ENCODE results near the gene SMARCC2.
A peak's percentile ranks its signal among the peaks of the same experiment; 100 is the strongest.

Gene SMARCC2

DNA sequence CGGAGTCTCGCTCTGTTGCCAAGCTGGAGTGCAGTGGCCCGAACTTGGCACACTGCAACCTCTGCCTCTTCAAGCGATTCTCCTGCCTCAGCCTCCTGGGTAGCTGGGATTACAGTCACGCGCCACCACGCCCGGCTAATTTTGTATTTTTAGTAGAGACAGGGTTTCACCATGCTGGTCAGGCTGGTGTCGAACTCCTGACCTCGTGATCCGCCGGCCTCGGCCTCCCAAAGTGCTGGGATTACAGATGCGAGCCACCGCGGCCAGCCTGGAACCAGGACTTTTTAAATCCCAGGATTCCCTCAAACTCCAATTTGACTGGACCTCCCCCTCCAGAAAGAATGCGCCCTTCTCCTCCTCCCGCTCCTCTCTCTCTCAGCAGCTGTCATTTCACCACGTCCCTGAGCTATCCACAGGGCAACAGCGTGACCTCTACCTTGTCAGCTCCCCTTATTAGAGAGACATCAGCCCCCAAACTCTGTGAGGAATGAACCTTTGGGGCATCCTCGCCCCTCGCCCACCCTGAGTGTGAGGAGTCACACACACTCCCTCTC is 59.3 kb downstream of the SMARCC2 start:
- H3K36me3 ChIP-seq (replicated peaks) = peaks cover 38% of the 10 kb centered on the region
- H3K27me3 ChIP-seq (replicated peaks) = no peaks in the 10 kb centered on the region
- DNase-seq = no peak
- no peak overlapping the region for H3K4me3 ChIP-seq (ENCODE audit: low read depth, low read length)
- no peak overlapping the region for H3K27ac ChIP-seq
- TF ChIP-seq, protein P1, sequence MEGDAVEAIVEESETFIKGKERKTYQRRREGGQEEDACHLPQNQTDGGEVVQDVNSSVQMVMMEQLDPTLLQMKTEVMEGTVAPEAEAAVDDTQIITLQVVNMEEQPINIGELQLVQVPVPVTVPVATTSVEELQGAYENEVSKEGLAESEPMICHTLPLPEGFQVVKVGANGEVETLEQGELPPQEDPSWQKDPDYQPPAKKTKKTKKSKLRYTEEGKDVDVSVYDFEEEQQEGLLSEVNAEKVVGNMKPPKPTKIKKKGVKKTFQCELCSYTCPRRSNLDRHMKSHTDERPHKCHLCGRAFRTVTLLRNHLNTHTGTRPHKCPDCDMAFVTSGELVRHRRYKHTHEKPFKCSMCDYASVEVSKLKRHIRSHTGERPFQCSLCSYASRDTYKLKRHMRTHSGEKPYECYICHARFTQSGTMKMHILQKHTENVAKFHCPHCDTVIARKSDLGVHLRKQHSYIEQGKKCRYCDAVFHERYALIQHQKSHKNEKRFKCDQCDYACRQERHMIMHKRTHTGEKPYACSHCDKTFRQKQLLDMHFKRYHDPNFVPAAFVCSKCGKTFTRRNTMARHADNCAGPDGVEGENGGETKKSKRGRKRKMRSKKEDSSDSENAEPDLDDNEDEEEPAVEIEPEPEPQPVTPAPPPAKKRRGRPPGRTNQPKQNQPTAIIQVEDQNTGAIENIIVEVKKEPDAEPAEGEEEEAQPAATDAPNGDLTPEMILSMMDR (IDR thresholded peaks at IDR 0.05; ENCODE audit: low read depth, low read length, missing control alignments) = no peak
- in situ Hi-C loops (cut with HindIII; ENCODE audit: low pct_ligation_motif_present, low sequenced_read_pairs) = no loop called here

DNA sequence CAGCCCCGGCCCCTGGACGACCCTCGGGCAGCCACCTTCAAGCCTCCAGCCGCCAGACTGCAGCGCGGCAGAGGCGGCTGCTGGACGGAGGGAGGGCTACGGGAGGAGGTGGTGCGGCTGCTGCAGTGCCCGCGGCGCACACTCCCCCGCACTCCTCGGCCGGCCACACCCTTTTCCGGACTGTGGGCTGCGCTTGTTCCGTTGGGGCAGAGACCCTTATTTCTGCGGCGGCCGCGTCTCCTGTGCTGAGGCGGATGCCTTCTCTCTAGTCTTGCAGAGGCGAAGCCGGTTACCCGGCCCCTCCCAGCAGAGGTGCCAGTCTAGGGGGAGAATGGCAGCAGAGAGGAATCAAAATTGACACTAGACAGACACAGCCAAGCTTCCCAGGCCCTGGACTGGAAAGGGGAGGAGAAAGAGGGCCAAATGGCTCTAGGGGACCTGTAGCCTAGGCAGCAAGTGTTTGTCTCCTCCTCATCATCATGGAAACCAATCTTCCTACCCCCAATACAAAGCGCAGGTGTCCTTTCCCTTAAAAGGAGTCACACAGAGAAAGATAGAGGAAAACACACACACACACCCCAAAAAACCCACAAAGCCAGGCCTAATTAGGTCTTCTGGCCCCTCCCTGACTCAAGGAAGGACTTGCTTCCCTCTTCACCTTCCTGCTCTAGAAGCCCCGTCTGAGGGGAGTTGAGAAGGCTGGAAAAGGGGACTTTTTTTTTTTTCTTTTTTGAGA is 59.9 kb downstream of the SMARCC2 start:
- Histone ChIP-seq H3K27me3 (replicated peaks) (no peaks in the 10 kb centered on the region), H3K27ac (no peak overlapping the region), H3K36me3 (replicated peaks) (peaks cover 35% of the 10 kb centered on the region), H3K4me3 (ENCODE audit: low read depth, low read length) (peak overlapping the region; percentile 86)
- in situ Hi-C loops (cut with HindIII; ENCODE audit: low pct_ligation_motif_present, low sequenced_read_pairs) = no loop called here
- DNase-seq = no peak
- TF ChIP-seq, protein P1 (IDR thresholded peaks at IDR 0.05; ENCODE audit: low read depth, low read length, missing control alignments) = no peak

DNA sequence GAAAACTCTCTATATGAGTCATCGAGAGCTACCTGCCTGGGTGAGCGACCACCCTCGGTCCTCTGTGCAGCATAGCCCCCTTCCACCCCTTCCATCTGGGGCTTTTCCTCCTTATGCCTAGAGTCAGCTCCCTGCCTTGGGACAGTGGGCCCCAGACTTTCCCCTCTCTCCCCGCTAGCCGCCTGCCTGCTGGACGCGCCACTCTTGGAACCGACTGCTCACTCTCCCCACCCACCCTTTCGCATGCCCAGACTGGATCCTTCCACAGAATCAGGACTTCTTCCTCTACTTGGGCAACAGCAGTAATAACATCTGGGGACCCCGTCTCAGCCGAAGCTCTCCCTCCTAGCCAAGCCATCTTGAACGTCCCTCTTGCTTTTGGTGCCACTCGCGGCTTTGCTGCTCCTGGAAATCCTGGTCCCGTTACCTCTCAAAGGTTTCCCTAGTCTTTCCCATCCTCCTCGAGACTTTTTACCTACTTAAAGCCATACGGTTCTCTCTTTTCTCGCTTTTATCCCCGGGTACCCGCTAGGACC is 60.5 kb downstream of the SMARCC2 start:
- TF ChIP-seq, protein P1 (IDR thresholded peaks at IDR 0.05; ENCODE audit: low read depth, low read length, missing control alignments) = no peak
- H3K27me3 ChIP-seq (replicated peaks) = no peaks in the 10 kb centered on the region
- H3K36me3 ChIP-seq (replicated peaks) = peaks cover 30% of the 10 kb centered on the region
- no peak overlapping the region for H3K27ac ChIP-seq
- peak; percentile 20 for DNase-seq
- in situ Hi-C loops (cut with HindIII; ENCODE audit: low pct_ligation_motif_present, low sequenced_read_pairs) = no loop called here
- H3K4me3 ChIP-seq (ENCODE audit: low read depth, low read length) = peak overlapping the region; percentile 86

DNA sequence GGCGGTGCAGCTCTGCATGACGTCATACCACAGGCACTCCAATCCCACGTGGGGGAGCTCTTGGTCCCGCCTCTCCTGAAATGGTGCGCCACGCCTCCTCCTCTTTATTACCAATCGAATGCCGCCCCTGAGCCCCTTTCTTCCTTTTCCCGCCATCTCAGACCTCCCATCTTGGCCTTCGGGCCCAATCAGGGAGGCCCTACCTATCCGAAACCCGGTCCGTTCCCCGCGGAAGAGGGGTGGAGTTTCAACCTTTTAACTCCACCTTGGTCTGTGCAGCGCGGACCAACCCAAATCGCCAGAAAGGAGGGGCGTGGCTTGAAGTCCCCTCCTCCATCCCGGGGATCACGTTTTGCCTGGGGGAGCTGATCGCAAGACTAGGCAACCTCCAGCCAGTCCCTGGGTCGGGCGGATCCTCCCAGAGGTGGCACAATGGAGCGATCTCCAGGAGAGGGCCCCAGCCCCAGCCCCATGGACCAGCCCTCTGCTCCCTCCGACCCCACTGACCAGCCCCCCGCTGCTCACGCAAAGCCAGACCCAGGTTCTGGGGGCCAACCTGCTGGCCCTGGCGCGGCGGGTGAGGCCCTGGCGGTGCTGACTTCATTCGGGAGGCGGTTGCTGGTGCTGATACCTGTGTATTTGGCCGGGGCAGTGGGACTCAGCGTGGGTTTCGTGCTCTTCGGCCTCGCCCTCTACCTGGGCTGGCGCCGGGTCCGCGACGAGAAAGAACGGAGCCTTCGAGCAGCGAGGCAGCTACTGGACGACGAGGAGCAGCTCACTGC is 61.2 kb downstream of the SMARCC2 start, which contains the start of gene ESYT1:
Gene ESYT1, plus strand, starts transcription at position 380 of the 782 bp plus-strand sequence. Its CDS starts 53 bp downstream, at position 433.
- TF ChIP-seq, protein P1 (IDR thresholded peaks at IDR 0.05; ENCODE audit: low read depth, low read length, missing control alignments) = no peak
- Histone ChIP-seq H3K27ac (peak within 1 kb of the TSS; percentile 8), H3K36me3 (replicated peaks) (peaks cover 23% of the 10 kb centered on the region), H3K4me3 (ENCODE audit: low read depth, low read length) (peak within 1 kb of the TSS; percentile 86), H3K27me3 (replicated peaks) (no peaks in the 10 kb centered on the region)
- in situ Hi-C loops (cut with HindIII; ENCODE audit: low pct_ligation_motif_present, low sequenced_read_pairs) = no loop called here
- peak; percentile 99 for DNase-seq

DNA sequence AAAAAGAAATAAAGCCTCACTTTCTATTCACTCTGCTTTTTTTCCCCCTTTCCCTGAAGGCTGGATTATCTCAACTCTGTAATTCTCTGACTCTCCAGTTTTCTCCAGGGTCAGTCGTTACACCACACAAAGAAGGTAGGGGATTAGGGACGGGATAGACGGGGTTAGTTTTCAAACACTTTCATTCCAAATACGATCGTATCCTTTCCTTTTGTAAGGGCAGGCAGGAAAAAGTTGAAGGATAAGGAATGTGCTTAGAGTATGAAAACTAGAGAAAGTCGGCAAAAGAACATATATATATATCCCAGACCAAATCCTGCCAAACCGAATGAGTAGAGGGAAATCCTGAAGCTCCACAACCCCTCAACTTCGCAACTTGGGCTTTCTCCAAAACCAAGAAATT is 61.8 kb downstream of the SMARCC2 start:
- Histone ChIP-seq H3K27ac (peak overlapping the region; percentile 8), H3K27me3 (replicated peaks) (no peaks in the 10 kb centered on the region), H3K4me3 (ENCODE audit: low read depth, low read length) (peak overlapping the region; percentile 50), H3K36me3 (replicated peaks) (peaks cover 20% of the 10 kb centered on the region)
- TF ChIP-seq, protein P1 (IDR thresholded peaks at IDR 0.05; ENCODE audit: low read depth, low read length, missing control alignments) = no peak
- no peak for DNase-seq
- in situ Hi-C loops (cut with HindIII; ENCODE audit: low pct_ligation_motif_present, low sequenced_read_pairs) = no loop called here
